GM12878 (cell line): ENCODE results near the gene PPM1D. TPM values are rescaled to one million over a fixed set of nuclear protein-coding genes. Genes with fewer than 3 reads are reported as not detected.
A peak's percentile ranks its signal among the peaks of the same experiment; 100 is the strongest.

ENCODE experiments used
- BHLHE40 ChIP-seq, 2 experiments: fragments of 450-650 bp in 1 of 2; IDR thresholded peaks; 2 replicates each; pipeline ENCODE4 v1.6.1; 2011 to 2017; ENCODE audit warnings: low read depth in 2 of 2, borderline replicate concordance in 1 of 2, improper control_type of control experiment in 1 of 2, low read length in 1 of 2, mild to moderate bottlenecking in 1 of 2
- CBX3 ChIP-seq: fragments of 200-600 bp; sonication (generic); IDR thresholded peaks from 2 replicates; pipeline ENCODE4 v1.6.1; 2016; ENCODE audit warnings: low read depth, borderline replicate concordance
- CREM ChIP-seq: IDR thresholded peaks from 2 replicates; pipeline ENCODE4 v1.6.1; 2014; ENCODE audit warnings: antibody characterized with exemption, low read depth
- E2F4 ChIP-seq: IDR thresholded peaks from 2 replicates; pipeline ENCODE4 v1.6.1; 2012; ENCODE audit warnings: low read depth, low read length, improper control_type of control experiment
- E4F1 ChIP-seq: fragments of 450-650 bp; IDR thresholded peaks from 2 replicates; pipeline ENCODE4 v1.6.1; 2018; ENCODE audit warnings: borderline replicate concordance, mild to moderate bottlenecking; ENCODE audit not compliant: partially characterized antibody
- FOXM1 ChIP-seq: IDR thresholded peaks from 2 replicates; pipeline ENCODE4 v1.6.1; 2012; ENCODE audit warnings: low read depth, mild to moderate bottlenecking, inconsistent platforms, low read length, moderate library complexity
- GABPA ChIP-seq: IDR thresholded peaks from 2 replicates; pipeline ENCODE4 v1.6.1; 2014; ENCODE audit warnings: antibody characterized with exemption, low read depth, mild to moderate bottlenecking, inconsistent platforms
- HDGF ChIP-seq: fragments of 450-650 bp; IDR thresholded peaks from 2 replicates; pipeline ENCODE4 v1.6.1; 2016; ENCODE audit warnings: antibody characterized with exemption
- RELA ChIP-seq: fragments of 450-650 bp; IDR thresholded peaks from 2 replicates; pipeline ENCODE4 v1.8.0; 2014; ENCODE audit warnings: borderline replicate concordance; ENCODE audit not compliant: partially characterized antibody
- SMAD1 ChIP-seq: fragments of 450-650 bp; IDR thresholded peaks from 2 replicates; pipeline ENCODE4 v1.6.1; 2018; ENCODE audit warnings: mild to moderate bottlenecking, low read depth; ENCODE audit not compliant: partially characterized antibody
- SMC3 ChIP-seq: IDR thresholded peaks from 2 replicates; pipeline ENCODE4 v1.6.1; 2011; ENCODE audit warnings: low read length, improper control_type of control experiment, borderline replicate concordance
- SP1 ChIP-seq: IDR thresholded peaks from one replicate; pipeline ENCODE4 v1.6.1; 2011; ENCODE audit warnings: low read depth, low read length
- YY1 ChIP-seq: IDR thresholded peaks from 2 replicates; pipeline ENCODE4 v1.6.1; 2011; ENCODE audit warnings: low read depth, mild to moderate bottlenecking, low read length
- polyA plus RNA-seq, 11 experiments: library from polyadenylated mRNA; depleted of rRNA in 4 of 11; unstranded in 6 of 11; stranded (reverse) in 5 of 11; fragments of >200 nt; fragmentation: Nextera tagmentation in 4 of 11; fragmentation: Illumina TruSeq in 1 of 11; extraction: Ambion mirVana in 4 of 11; extraction: Trizol in 1 of 11; gene quantifications; 1 replicate in 1 of 11; 2 replicates in 10 of 11; pipeline versions ENCODE4 v1.2.1 to v1.2.3, GENCODE V29; 2011 to 2016; ENCODE audit warnings: inconsistent platforms in 2 of 11, missing spikeins in 2 of 11, low read depth in 1 of 11
- total RNA-seq, 4 experiments: library from RNA; depleted of rRNA in 3 of 4; stranded (reverse); fragments of >200 nt in 3 of 4; fragmentation: Illumina TruSeq in 1 of 4; extraction: Trizol in 1 of 4; gene quantifications; 2 replicates each; pipeline versions ENCODE4 v1.2.1 to v1.2.3, GENCODE V29; 2013 to 2021
- TF ChIP-seq, protein P1 (sequence below): fragments of 450-650 bp; IDR thresholded peaks from 2 replicates; pipeline ENCODE4 v1.6.1; 2016; ENCODE audit warnings: mild to moderate bottlenecking, moderate library complexity, borderline replicate concordance
- TF ChIP-seq, protein P2 (sequence below): fragments of 450-650 bp; IDR thresholded peaks from 2 replicates; pipeline ENCODE4 v1.6.1; 2018; ENCODE audit warnings: mild to moderate bottlenecking, low read depth, moderate library complexity; ENCODE audit not compliant: partially characterized antibody
- TF ChIP-seq, protein P3 (sequence below): fragments of 150-350 bp; IDR thresholded peaks from 2 replicates; pipeline ENCODE4 v1.6.1; 2014; ENCODE audit warnings: mild to moderate bottlenecking, low read depth, low read length

PPM1D gene
- total and polyA plus RNA-seq, 10 of the 15 experiments (the other 5 are each of a cell fraction or from before 2014, with no cell fraction given) = 1.9 to 20.8 (median 10.7) TPM

GRCh38 chr17:60677308-60678117, 77.5 kb downstream of the PPM1D start, which contains the start of gene BCAS3 (continued):
- TF ChIP-seq, protein P1, sequence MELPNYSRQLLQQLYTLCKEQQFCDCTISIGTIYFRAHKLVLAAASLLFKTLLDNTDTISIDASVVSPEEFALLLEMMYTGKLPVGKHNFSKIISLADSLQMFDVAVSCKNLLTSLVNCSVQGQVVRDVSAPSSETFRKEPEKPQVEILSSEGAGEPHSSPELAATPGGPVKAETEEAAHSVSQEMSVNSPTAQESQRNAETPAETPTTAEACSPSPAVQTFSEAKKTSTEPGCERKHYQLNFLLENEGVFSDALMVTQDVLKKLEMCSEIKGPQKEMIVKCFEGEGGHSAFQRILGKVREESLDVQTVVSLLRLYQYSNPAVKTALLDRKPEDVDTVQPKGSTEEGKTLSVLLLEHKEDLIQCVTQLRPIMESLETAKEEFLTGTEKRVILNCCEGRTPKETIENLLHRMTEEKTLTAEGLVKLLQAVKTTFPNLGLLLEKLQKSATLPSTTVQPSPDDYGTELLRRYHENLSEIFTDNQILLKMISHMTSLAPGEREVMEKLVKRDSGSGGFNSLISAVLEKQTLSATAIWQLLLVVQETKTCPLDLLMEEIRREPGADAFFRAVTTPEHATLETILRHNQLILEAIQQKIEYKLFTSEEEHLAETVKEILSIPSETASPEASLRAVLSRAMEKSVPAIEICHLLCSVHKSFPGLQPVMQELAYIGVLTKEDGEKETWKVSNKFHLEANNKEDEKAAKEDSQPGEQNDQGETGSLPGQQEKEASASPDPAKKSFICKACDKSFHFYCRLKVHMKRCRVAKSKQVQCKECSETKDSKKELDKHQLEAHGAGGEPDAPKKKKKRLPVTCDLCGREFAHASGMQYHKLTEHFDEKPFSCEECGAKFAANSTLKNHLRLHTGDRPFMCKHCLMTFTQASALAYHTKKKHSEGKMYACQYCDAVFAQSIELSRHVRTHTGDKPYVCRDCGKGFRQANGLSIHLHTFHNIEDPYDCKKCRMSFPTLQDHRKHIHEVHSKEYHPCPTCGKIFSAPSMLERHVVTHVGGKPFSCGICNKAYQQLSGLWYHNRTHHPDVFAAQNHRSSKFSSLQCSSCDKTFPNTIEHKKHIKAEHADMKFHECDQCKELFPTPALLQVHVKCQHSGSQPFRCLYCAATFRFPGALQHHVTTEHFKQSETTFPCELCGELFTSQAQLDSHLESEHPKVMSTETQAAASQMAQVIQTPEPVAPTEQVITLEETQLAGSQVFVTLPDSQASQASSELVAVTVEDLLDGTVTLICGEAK = peak; percentile 76; the same call in 1 of the 2 replicates
- TF ChIP-seq HDGF = peak; percentile 91
- no peak for TF ChIP-seq CBX3
- TF ChIP-seq SMC3 = no peak
- no peak for TF ChIP-seq FOXM1
- peak; percentile 98 for TF ChIP-seq SP1
- TF ChIP-seq YY1 = peak; percentile 48; the same call in 1 of the 2 replicates
- TF ChIP-seq, protein P2, sequence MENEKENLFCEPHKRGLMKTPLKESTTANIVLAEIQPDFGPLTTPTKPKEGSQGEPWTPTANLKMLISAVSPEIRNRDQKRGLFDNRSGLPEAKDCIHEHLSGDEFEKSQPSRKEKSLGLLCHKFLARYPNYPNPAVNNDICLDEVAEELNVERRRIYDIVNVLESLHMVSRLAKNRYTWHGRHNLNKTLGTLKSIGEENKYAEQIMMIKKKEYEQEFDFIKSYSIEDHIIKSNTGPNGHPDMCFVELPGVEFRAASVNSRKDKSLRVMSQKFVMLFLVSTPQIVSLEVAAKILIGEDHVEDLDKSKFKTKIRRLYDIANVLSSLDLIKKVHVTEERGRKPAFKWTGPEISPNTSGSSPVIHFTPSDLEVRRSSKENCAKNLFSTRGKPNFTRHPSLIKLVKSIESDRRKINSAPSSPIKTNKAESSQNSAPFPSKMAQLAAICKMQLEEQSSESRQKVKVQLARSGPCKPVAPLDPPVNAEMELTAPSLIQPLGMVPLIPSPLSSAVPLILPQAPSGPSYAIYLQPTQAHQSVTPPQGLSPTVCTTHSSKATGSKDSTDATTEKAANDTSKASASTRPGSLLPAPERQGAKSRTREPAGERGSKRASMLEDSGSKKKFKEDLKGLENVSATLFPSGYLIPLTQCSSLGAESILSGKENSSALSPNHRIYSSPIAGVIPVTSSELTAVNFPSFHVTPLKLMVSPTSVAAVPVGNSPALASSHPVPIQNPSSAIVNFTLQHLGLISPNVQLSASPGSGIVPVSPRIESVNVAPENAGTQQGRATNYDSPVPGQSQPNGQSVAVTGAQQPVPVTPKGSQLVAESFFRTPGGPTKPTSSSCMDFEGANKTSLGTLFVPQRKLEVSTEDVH = no peak
- peak; percentile 95 to 97 for TF ChIP-seq BHLHE40 (IDR thresholded peaks at IDR 0.05; ENCODE audit: borderline replicate concordance in 1 of 2, low read depth in 2 of 2, low read length in 1 of 2)
- peak; percentile 38 for TF ChIP-seq SMAD1
- peak; percentile 17 for TF ChIP-seq E4F1
- TF ChIP-seq CREM = peak; percentile 64
- 0 out of 2 replicates have a peak, but pooled peaks have one; percentile 24 for TF ChIP-seq E2F4
- TF ChIP-seq RELA = no peak
- TF ChIP-seq, protein P3, sequence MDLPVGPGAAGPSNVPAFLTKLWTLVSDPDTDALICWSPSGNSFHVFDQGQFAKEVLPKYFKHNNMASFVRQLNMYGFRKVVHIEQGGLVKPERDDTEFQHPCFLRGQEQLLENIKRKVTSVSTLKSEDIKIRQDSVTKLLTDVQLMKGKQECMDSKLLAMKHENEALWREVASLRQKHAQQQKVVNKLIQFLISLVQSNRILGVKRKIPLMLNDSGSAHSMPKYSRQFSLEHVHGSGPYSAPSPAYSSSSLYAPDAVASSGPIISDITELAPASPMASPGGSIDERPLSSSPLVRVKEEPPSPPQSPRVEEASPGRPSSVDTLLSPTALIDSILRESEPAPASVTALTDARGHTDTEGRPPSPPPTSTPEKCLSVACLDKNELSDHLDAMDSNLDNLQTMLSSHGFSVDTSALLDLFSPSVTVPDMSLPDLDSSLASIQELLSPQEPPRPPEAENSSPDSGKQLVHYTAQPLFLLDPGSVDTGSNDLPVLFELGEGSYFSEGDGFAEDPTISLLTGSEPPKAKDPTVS = no peak
- TF ChIP-seq GABPA = peak; percentile 86
